ENCODE measurements around the gene CHMP2A. TPM values are rescaled to one million over a fixed set of nuclear protein-coding genes. Genes with fewer than 3 reads are reported as not detected.

The CHMP2A gene
- total and polyA plus RNA-seq, 2 of the 13 experiments (the other 11 are each of a cell fraction or from before 2014, with no cell fraction given): 49.7 to 55.0 TPM

GRCh38 chr19:58572818-58573657 is 18.1 kb upstream of the CHMP2A start, which contains the start of gene MZF1 (continued):
- TF ChIP-seq STAT5B (CRISPR knock-in tag; IDR thresholded peaks at IDR 0.05) (no peak), ZSCAN21 (CRISPR knock-in tag; IDR thresholded peaks at IDR 0.05; ENCODE audit: borderline replicate concordance) (no peak; the same call in 1 of the 2 replicates), PHF5A (CRISPR knock-in tag; IDR thresholded peaks at IDR 0.05; ENCODE audit: low read depth, unreplicated experiment) (peak; percentile 56), THAP7 (CRISPR knock-in tag; IDR thresholded peaks at IDR 0.05) (no peak), SALL1 (CRISPR knock-in tag; IDR thresholded peaks at IDR 0.05) (peak; percentile 60), POGZ (CRISPR knock-in tag; IDR thresholded peaks at IDR 0.05) (peak; percentile 64; the same call in 1 of the 2 replicates), THAP11 (CRISPR knock-in tag; IDR thresholded peaks at IDR 0.05) (peak; percentile 97), MAX (IDR thresholded peaks at IDR 0.05) (peak; percentile 73), KAT2B (IDR thresholded peaks at IDR 0.05; ENCODE audit: borderline replicate concordance, low read depth, low read length) (no peak), MXI1 (IDR thresholded peaks at IDR 0.05; ENCODE audit: borderline replicate concordance, low read depth, low read length) (peak; percentile 99), ZNF614 (CRISPR knock-in tag; IDR thresholded peaks at IDR 0.05; ENCODE audit: borderline replicate concordance) (no peak; the same call in 1 of the 2 replicates), ZNF605 (CRISPR knock-in tag; IDR thresholded peaks at IDR 0.05) (no peak), RFX5 (IDR thresholded peaks at IDR 0.05; ENCODE audit: low read depth, low read length) (peak; percentile 66; the same call in 1 of the 2 replicates), RARG (CRISPR knock-in tag; IDR thresholded peaks at IDR 0.05; ENCODE audit: low read depth) (no peak), KLF12 (CRISPR knock-in tag; IDR thresholded peaks at IDR 0.05; ENCODE audit: borderline replicate concordance) (peak; percentile 81; the same call in 1 of the 2 replicates), ZNF709 (CRISPR knock-in tag; IDR thresholded peaks at IDR 0.05) (0 out of 2 replicates have a peak, but pooled peaks have one; percentile 71), ZNF382 (CRISPR knock-in tag; IDR thresholded peaks at IDR 0.05; ENCODE audit: borderline replicate concordance) (no peak), AGO1 (IDR thresholded peaks at IDR 0.05; ENCODE audit: low read depth, low read length, poor library complexity, severe bottlenecking) (peak; percentile 93), ZNF331 (CRISPR knock-in tag; IDR thresholded peaks at IDR 0.05) (peak; percentile 7; the same call in 1 of the 2 replicates), BRF2 (CRISPR knock-in tag; IDR thresholded peaks at IDR 0.05) (no peak), ZNF362 (CRISPR knock-in tag; IDR thresholded peaks at IDR 0.05; ENCODE audit: borderline replicate concordance) (0 out of 2 replicates have a peak, but pooled peaks have one; percentile 7), KDM5A (IDR thresholded peaks at IDR 0.05; ENCODE audit: borderline replicate concordance, low read length) (peak; percentile 56; the same call in 1 of the 2 replicates), ZNF225 (CRISPR knock-in tag; IDR thresholded peaks at IDR 0.05) (peak; percentile 65; the same call in 1 of the 2 replicates), GLI4 (CRISPR knock-in tag; IDR thresholded peaks at IDR 0.05; ENCODE audit: borderline replicate concordance) (peak; percentile 63; the same call in 1 of the 2 replicates), ZBTB1 (CRISPR knock-in tag; IDR thresholded peaks at IDR 0.05; ENCODE audit: borderline replicate concordance) (no peak), CREM (IDR thresholded peaks at IDR 0.05) (peak; percentile 96), CREM (CRISPR knock-in tag; IDR thresholded peaks at IDR 0.05) (peak; percentile 20; the same call in 1 of the 2 replicates)
